A172 (cell line): ENCODE results near the gene PCSK6. TPM values are rescaled to one million over a fixed set of nuclear protein-coding genes. Genes with fewer than 3 reads are reported as not detected.

Source experiments
- DNase-seq: peaks from one replicate; pipeline ENCODE4 v3.0.0-alpha.2; 2015; ENCODE audit warnings: low spot score
- total RNA-seq: library from RNA; depleted of rRNA; stranded (reverse); fragments of >200 nt; shearing (Covaris generic); gene quantifications from 2 replicates; pipeline ENCODE4 v1.2.3, GENCODE V29; 2014

PCSK6 gene
- total RNA-seq, 1 experiment from 2014 or later: 10.0 TPM

- DNase-seq: no peak
These were observed 41.9 kb downstream of the PCSK6 start for GRCh38 chr15:101447561-101448071.

DNA sequence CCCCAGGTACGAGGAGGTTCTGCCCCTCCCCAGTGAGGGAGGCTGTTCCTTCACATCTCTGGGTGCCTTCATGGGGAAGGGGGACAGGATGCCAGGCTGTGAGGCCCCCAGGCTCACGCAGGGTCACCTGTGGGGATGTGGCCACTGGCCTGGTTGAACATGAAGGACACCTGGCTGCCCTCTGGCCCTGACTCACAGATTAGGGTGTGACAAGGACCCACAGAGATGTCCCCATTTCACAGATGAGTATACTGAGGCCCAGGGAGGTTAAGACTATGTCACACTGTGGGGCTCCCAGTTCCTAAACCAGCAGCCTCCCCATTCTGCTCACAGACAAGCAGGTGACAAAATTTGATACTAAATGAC lies 42.4 kb downstream of the PCSK6 start:
- DNase-seq: no peak

DNA sequence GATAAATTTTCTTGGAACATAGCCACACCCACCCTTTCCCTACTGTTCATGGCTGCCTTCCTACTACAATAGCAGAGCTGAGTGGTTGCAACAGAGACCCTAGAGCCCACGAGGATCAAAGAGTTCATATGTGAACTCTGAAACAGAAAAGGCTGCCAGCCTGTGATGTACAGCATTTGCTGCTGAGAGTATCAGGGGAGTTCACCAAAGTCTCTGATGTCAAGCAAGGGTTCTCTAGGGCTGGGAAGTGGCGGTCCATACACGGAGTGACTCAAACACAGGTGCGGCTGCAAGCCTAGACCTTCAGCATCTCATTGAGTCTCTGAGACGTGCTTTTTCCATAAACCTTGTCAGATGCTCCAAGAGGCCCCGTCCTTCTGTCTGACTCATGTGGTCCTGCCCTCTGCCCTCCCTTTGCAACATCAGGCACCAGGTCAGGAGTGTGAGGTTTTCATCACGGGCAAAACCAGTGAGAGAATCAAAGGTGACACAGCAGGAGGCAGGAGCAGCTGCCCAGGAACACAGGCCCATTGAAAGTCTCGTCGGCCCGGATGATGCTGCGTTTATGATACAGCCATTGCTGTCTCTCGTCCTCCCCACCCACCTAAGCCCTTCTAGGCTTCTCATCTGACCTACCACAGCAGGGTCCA lies 42.9 kb downstream of the PCSK6 start:
- DNase-seq: peak; percentile 57

- peak; percentile 69 for DNase-seq
These were observed 43.7 kb downstream of the PCSK6 start for GRCh38 chr15:101445562-101446517.

DNA sequence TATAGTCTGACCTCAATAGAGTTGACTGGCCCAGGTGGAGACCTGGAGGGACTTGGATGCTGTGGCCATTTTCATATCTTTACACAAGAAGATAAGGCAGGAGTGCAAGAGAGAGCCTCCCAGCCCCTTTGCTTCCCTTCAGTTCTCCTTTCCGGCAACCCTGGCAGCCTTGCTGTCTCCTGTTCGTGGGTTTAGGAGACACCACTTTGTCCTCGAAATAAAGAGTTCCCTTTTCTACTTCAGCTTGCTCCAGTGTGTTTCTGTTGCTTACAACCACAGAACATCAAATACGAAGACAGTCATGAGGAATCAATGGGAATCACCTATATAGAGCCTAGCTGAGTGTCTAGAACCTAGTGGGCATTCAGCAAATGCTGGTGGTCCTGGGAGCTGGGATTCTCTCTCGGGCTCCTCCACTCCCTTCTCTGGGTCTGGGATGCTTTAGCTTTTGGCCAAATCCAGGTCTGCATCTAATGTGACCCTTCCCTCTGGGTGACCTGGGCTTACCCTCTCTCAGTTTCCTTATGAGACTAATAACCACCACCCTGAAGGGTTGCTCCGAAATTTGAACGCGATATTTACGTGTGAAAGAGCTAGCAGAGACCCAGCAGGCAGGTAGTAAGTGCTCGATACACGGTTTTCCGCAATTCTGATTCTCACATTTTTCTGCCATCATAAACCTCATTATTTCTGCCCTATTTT lies 44.5 kb downstream of the PCSK6 start:
- no peak for DNase-seq

DNA sequence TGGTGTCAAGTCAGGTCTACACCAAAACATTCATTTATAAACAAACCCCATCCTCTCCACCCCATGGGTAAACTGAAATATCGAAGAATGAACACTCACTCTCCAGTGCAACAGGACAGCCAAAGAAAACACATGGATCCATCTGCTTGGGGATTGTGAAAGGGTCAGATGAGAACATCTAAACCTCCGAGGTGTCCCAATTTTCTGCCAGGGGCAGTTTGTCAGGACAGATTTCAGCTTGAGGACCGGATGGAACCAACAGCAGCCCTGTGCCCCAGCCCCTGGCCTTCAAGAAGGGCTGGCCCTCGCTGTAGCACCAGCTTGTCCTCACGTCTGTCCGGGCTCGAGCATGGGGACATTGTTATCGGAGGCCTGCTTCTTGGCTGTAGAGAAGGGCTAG lies 45.5 kb downstream of the PCSK6 start:
- no peak for DNase-seq

DNA sequence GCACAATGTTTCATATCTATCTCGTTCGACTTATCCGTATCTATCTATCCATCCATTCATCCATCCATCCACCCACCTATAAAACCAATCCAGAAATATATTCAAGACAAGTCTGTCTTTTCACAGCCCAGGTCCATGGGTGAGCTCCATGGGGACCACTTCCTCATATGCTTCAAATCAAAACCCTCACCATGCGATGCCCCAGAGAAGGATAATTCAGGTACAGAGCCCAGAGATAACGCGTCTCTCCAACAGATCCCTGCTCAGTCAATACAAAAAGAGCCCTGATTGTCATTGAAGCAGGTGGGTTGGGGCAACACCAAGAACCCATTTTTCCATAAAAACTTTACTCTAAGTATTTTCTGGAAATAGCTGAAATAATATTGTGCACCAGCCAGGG lies 47.2 kb downstream of the PCSK6 start:
- DNase-seq: no peak

DNA sequence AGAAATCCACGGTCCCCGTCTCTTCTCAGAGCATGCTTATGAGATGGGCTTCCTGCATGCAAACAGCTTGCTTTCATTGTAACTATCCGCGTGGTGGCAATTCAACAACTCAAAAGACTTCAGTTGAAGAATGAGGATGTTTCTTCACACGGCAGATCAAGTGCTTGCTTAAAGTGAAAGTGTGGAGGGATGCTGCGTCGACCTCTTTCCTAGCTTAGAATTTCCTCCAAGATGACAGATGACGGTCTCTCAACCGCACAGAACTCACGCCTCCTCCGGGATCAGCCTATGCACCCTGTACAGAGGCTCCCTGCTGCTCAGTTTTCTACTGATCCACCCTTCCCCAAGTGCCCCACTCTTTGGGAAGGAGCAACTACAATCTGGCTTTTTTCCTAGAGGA lies 47.8 kb downstream of the PCSK6 start:
- DNase-seq: no peak

DNA sequence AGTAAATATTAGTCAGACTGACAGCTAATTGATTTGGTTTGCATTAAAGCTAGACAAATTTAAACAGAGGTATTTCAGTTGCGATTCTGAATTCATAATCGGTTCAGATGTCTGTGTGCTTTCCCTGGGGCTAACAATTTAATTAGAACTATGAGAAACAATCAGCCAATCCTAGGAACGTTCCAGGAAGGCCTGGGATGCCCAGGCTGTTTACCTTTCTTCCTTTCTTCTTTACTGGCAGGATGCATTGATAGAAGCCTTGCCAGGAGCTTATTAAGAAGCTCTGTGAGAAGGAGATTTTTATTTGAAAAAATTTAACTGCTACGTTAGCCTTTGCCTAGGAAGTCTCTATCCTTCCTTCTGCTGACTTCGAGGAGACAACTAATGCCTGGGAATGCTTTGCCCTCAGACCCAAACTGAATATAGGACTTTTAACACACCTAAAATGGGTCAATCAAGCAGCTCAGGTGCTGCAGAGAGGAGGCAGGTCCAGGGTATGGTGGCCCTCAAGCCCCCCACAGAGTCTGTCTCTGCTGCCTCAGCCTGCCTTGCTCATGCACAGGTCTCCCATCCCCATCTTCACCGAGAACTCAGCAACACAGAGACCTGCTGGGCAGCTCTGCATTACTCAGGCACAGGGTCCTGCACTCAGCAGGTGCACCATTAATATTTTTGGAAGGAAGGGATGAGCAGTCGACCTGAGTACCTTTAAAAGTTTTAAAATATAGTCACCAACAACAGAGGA lies 48.5 kb downstream of the PCSK6 start:
- no peak for DNase-seq

GRCh38 chr15:101439920-101440319 lies 49.6 kb downstream of the PCSK6 start:
- DNase-seq: peak; percentile 41

- DNase-seq: peak; percentile 31
These were observed 50.1 kb downstream of the PCSK6 start for GRCh38 chr15:101439285-101439919.

DNA sequence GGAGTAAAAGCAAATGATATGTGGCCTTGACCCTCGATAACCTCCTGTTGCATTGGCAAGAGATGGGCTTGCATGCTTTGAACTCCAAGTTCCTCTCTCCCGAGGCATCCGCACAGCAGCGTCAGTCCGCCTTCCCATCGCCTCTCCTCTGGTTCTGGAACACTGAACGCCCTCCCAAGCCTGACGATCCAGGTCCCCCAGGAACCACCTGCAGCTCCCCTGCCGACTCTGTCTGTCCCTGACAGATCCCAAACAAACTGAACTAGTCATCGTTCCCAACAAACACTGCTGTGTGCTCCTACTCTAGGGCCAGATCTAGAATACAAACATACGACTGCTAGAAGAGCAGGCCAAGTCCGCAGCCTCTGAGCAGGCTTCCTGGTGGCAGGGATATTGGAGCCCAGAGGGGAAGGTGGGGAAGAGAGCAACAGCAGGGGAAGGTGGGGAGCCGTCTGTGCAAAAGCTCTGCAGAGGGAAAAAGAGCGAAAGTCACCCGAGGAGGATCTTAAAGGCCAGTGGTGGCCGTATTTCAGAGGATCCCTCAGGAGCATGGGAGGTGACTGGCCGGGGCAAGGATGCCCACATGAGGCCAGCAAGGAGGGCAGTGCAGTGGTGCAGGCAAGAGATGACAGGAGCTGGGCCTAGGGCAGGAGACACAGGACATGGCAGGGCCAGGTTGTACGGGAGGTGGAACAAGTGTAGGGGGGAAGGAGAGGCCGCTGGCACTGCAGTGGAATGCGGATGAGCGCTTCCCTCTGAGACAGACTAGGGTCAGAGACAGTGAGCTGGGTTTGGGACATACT lies 50.8 kb downstream of the PCSK6 start:
- no peak for DNase-seq

GRCh38 chr15:101437618-101438481 lies 51.7 kb downstream of the PCSK6 start:
- no peak for DNase-seq

GRCh38 chr15:101437209-101437608 lies 52.3 kb downstream of the PCSK6 start:
- peak; percentile 88 for DNase-seq

DNA sequence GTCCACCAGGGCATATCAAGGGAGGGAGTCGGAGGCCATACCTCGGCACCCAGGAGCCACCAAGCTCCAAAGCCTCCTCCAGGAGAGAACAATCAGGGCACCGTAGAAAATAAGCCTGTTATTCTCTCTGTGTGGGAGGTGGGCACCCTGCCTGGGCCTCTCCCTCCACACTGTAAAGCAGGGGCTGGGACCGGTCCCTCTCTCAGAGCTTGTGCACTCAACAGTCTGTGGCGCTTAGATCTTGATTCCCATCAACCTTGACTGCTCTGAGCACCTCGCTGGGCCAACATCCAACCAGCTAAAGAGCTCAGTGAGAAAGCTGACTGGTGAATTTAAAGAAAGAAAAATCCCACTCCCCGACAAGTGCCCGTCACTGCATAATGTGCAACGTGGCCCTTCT lies 53.0 kb downstream of the PCSK6 start:
- no peak for DNase-seq

DNA sequence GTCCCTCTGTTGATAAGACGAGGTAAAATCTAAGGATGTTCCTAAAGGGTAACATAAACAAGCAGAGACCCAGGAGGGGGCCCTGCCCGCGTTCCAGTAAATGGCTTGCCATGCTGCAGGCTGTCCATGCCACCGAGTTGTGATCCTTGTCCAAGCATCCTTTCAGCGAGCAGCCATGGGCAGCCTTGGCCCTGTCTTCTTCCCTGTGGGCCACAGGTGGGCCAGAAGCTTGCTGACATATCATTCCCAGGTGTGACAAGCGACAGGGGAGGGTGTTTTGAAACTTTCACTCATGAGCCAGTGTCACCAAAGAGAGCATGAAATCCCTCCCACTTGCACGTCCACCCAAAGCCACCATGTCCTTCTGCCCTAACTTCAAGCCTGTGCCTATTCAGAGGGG lies 53.7 kb downstream of the PCSK6 start:
- DNase-seq: no peak

- no peak for DNase-seq
These were observed 55.2 kb downstream of the PCSK6 start for GRCh38 chr15:101434032-101434920.

- no peak for DNase-seq
These were observed 56.1 kb downstream of the PCSK6 start for GRCh38 chr15:101433396-101433795.
